Loucy (cell line): ENCODE data around the gene SECISBP2L.

ENCODE experiments used
- H2AFZ ChIP-seq: fragments of 200-600 bp; sonication (generic); 2 replicates; pipeline ENCODE4 v1.6.0; 2016; ENCODE audit warnings: antibody characterized with exemption, mild to moderate bottlenecking, low read length, moderate library complexity
- H3F3A ChIP-seq: fragments of 200-600 bp; 2 replicates; pipeline ENCODE4 v1.6.0; 2016; ENCODE audit warnings: antibody characterized with exemption, low read depth, mild to moderate bottlenecking
- H3K27me3 ChIP-seq: fragments of 200-600 bp; sonication (generic); 2 replicates; pipeline ENCODE4 v1.6.1; 2014; ENCODE audit warnings: low read length, mild to moderate bottlenecking; ENCODE audit not compliant: insufficient read depth, poor library complexity, severe bottlenecking
- H3K36me3 ChIP-seq: fragments of 200-600 bp; sonication (generic); 2 replicates; pipeline ENCODE4 v1.6.1; 2016; ENCODE audit warnings: low read length; ENCODE audit not compliant: insufficient read depth
- H3K4me1 ChIP-seq: fragments of 200-600 bp; sonication (generic); 2 replicates; pipeline ENCODE4 v1.5.1; 2014; ENCODE audit warnings: low read length, mild to moderate bottlenecking; ENCODE audit not compliant: insufficient read depth, poor library complexity, severe bottlenecking
- H3K4me2 ChIP-seq: fragments of 200-600 bp; sonication (generic); 2 replicates; pipeline ENCODE4 v1.6.0; 2014; ENCODE audit warnings: antibody characterized with exemption, low read length, low read depth, mild to moderate bottlenecking; ENCODE audit not compliant: poor library complexity, severe bottlenecking
- H3K4me3 ChIP-seq: fragments of 200-600 bp; sonication (generic); 2 replicates; pipeline ENCODE4 v1.5.1; 2014; ENCODE audit warnings: low read length, mild to moderate bottlenecking, mixed read lengths; ENCODE audit not compliant: poor library complexity, severe bottlenecking
- H3K79me2 ChIP-seq: fragments of 200-600 bp; sonication (generic); 2 replicates; pipeline ENCODE4 v1.6.1; 2014; ENCODE audit warnings: low read length; ENCODE audit not compliant: insufficient read depth
- H3K9ac ChIP-seq: fragments of 200-600 bp; sonication (generic); 2 replicates; pipeline ENCODE4 v1.6.0; 2014; ENCODE audit warnings: mild to moderate bottlenecking, low read depth, low read length, moderate library complexity; ENCODE audit not compliant: poor library complexity, severe bottlenecking
- H3K9me2 ChIP-seq: fragments of 200-600 bp; sonication (generic); replicated peaks from 2 replicates; pipeline ENCODE4 v1.6.1; 2016; ENCODE audit warnings: low read depth, low read length, mixed read lengths
- H3K9me3 ChIP-seq: fragments of 200-600 bp; sonication (generic); 2 replicates; pipeline ENCODE4 v1.6.1; 2014; ENCODE audit warnings: mild to moderate bottlenecking, antibody characterized with exemption, low read length, low read depth; ENCODE audit not compliant: insufficient read depth
- H4K20me1 ChIP-seq: fragments of 200-600 bp; sonication (generic); 2 replicates; pipeline ENCODE4 v1.6.0; 2014; ENCODE audit warnings: antibody characterized with exemption, low read length, mild to moderate bottlenecking; ENCODE audit not compliant: insufficient read depth, poor library complexity, severe bottlenecking
- CTCF ChIP-seq: fragments of 200-600 bp; sonication (generic); conservative IDR thresholded peaks from 2 replicates; pipeline ENCODE4 v1.5.1; 2014; ENCODE audit warnings: mild to moderate bottlenecking, antibody characterized with exemption, low read length
- EZH2phosphoT487 ChIP-seq: fragments of 200-600 bp; IDR thresholded peaks from 2 replicates; pipeline ENCODE4 v1.6.1; 2018; ENCODE audit warnings: antibody characterized with exemption, mild to moderate bottlenecking, moderate library complexity, borderline replicate concordance

The SECISBP2L gene

GRCh38 chr15:49093252-49094105, 47.2 kb upstream of the SECISBP2L start:
- Histone ChIP-seq H3F3A (no peaks in the 10 kb centered on the region), H3K4me1 (no peaks in the 10 kb centered on the region), H3K9me2 (no peaks in the 10 kb centered on the region), H3K4me2 (no peak overlapping the region), H3K9ac (no peak overlapping the region), H4K20me1 (no peaks in the 10 kb centered on the region), H3K4me3 (no peak overlapping the region), H3K36me3 (no peaks in the 10 kb centered on the region), H2AFZ (no peak overlapping the region), H3K27me3 (no peaks in the 10 kb centered on the region), H3K79me2 (no peaks in the 10 kb centered on the region), H3K9me3 (no peaks in the 10 kb centered on the region)
- TF ChIP-seq EZH2phosphoT487, result no peak
- TF ChIP-seq CTCF, result no peak

- H3K9me2 ChIP-seq, result no peaks in the 10 kb centered on the region
- no peak overlapping the region for H2AFZ ChIP-seq
- no peaks in the 10 kb centered on the region for H4K20me1 ChIP-seq
- TF ChIP-seq EZH2phosphoT487, result no peak
- TF ChIP-seq CTCF, result no peak
- no peak overlapping the region for H3K9ac ChIP-seq
- H3K4me1 ChIP-seq, result no peaks in the 10 kb centered on the region
- no peak overlapping the region for H3K4me3 ChIP-seq
- no peaks in the 10 kb centered on the region for H3K36me3 ChIP-seq
- no peaks in the 10 kb centered on the region for H3K79me2 ChIP-seq
- H3F3A ChIP-seq, result no peaks in the 10 kb centered on the region
- no peaks in the 10 kb centered on the region for H3K9me3 ChIP-seq
- H3K27me3 ChIP-seq, result no peaks in the 10 kb centered on the region
- H3K4me2 ChIP-seq, result no peak overlapping the region
Observed at GRCh38 chr15:49088996-49089395, 42.8 kb upstream of the SECISBP2L start.

- Histone ChIP-seq H3K4me1 (no peaks in the 10 kb centered on the region), H3K9me2 (no peaks in the 10 kb centered on the region), H3K27me3 (no peaks in the 10 kb centered on the region), H3K9me3 (no peaks in the 10 kb centered on the region), H4K20me1 (no peaks in the 10 kb centered on the region), H3K4me2 (no peak overlapping the region), H3K36me3 (no peaks in the 10 kb centered on the region), H3K4me3 (no peak overlapping the region), H3K79me2 (no peaks in the 10 kb centered on the region), H3F3A (no peaks in the 10 kb centered on the region), H3K9ac (no peak overlapping the region), H2AFZ (no peak overlapping the region)
- TF ChIP-seq CTCF (no peak), EZH2phosphoT487 (no peak)
Observed at GRCh38 chr15:49085696-49086459, 39.6 kb upstream of the SECISBP2L start.
